GM10248 (cell line): ENCODE data around the gene TEX48.

ENCODE experiments used
- CTCF ChIA-PET: fragments of 300-600 bp; sonication (Branson Sonifier 250); formaldehyde crosslinking; extraction: SDS; loops from one replicate; lab custom pipeline; 2021; ENCODE audit warnings: antibody characterized with exemption; lab: Yijun Ruan, JAX
- POLR2A ChIA-PET: fragments of 350-650 bp; sonication (Branson Sonifier 250); formaldehyde crosslinking; extraction: SDS; loops from one replicate; lab custom pipeline; 2020; ENCODE audit warnings: antibody characterized with exemption; lab: Yijun Ruan, JAX
- DNase-seq: peaks from one replicate; pipeline ENCODE4 v3.0.0; 2012; ENCODE audit errors: extremely low spot score
- TF ChIP-seq, protein P1 (sequence below): IDR thresholded peaks from 2 replicates; pipeline ENCODE4 v1.5.1; 2012; ENCODE audit warnings: mild to moderate bottlenecking, low read depth; ENCODE audit errors: extremely low read depth, missing control alignments, control extremely low read depth

Gene TEX48

GRCh38 chr9:114616684-114617520 lies 65.1 kb downstream of the TEX48 start:
- POLR2A ChIA-PET, result interaction anchor here (0.7 kb wide), 1 partner anchor 198 kb away, joined by 3 read pairs; no protein-coding TSS in a partner anchor
- peak; percentile 68 for DNase-seq
- CTCF ChIA-PET, result interaction anchor here (0.8 to 5.5 kb wide), 13 partner anchors 10 to 227 kb away, joined by 3 to 32 read pairs (median 4); partner anchors contain the start of gene TEX48
- TF ChIP-seq, protein P1, sequence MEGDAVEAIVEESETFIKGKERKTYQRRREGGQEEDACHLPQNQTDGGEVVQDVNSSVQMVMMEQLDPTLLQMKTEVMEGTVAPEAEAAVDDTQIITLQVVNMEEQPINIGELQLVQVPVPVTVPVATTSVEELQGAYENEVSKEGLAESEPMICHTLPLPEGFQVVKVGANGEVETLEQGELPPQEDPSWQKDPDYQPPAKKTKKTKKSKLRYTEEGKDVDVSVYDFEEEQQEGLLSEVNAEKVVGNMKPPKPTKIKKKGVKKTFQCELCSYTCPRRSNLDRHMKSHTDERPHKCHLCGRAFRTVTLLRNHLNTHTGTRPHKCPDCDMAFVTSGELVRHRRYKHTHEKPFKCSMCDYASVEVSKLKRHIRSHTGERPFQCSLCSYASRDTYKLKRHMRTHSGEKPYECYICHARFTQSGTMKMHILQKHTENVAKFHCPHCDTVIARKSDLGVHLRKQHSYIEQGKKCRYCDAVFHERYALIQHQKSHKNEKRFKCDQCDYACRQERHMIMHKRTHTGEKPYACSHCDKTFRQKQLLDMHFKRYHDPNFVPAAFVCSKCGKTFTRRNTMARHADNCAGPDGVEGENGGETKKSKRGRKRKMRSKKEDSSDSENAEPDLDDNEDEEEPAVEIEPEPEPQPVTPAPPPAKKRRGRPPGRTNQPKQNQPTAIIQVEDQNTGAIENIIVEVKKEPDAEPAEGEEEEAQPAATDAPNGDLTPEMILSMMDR, result no peak
